K562 (cell line): ENCODE data around the gene SEC14L2.

Experiments
- ATF2 ChIP-seq: sonication (generic); formaldehyde crosslinking; IDR thresholded peaks from 2 replicates; pipeline ENCODE4 v1.8.1; 2022; ENCODE audit warnings: missing genetic modification reagents
- BACH1 ChIP-seq: fragments of 200-800 bp; sonication (Bioruptor generic); IDR thresholded peaks from 2 replicates; pipeline ENCODE4 v1.6.1; 2016; ENCODE audit warnings: missing genetic modification characterization, missing compliant biosample characterization
- CTCF ChIP-seq, 3 experiments: IDR thresholded peaks in 2 of 3; conservative IDR thresholded peaks in 1 of 3; 2 replicates each; pipeline ENCODE4 v1.5.1; 2011 to 2012; ENCODE audit warnings: low read length in 3 of 3, mild to moderate bottlenecking in 3 of 3, control low read depth in 2 of 3, improper control_type of control experiment in 1 of 3, inconsistent platforms in 1 of 3, low read depth in 1 of 3, mixed read lengths in 1 of 3, moderate library complexity in 1 of 3; ENCODE audit not compliant: insufficient read depth in 2 of 3
- GATAD2B ChIP-seq: fragments of 450-650 bp; IDR thresholded peaks from 2 replicates; pipeline ENCODE4 v1.6.1; 2017; ENCODE audit warnings: mild to moderate bottlenecking, borderline replicate concordance
- GTF2E2 ChIP-seq: fragments of 200-800 bp; sonication (Bioruptor generic); IDR thresholded peaks from 2 replicates; pipeline ENCODE4 v1.6.1; 2016; ENCODE audit warnings: missing genetic modification characterization, missing compliant biosample characterization
- MAX ChIP-seq: sonication (generic); formaldehyde crosslinking; IDR thresholded peaks from 2 replicates; pipeline ENCODE4 v1.9.0; 2022; ENCODE audit warnings: mild to moderate bottlenecking, missing genetic modification reagents
- MCM7 ChIP-seq, 2 experiments: fragments of 450-650 bp; IDR thresholded peaks; 2 replicates each; pipeline ENCODE4 v1.6.1; 2016 to 2018
- MEF2D ChIP-seq: conservative IDR thresholded peaks from 2 replicates; pipeline ENCODE4 v1.6.1; 2016; ENCODE audit warnings: low read depth, missing genetic modification characterization, missing compliant biosample characterization
- NR3C1 ChIP-seq: sonication (generic); formaldehyde crosslinking; IDR thresholded peaks from 2 replicates; pipeline ENCODE4 v1.8.1; 2022; ENCODE audit warnings: missing genetic modification reagents
- PHF20 ChIP-seq: fragments of 450-650 bp; IDR thresholded peaks from 2 replicates; pipeline ENCODE4 v1.6.1; 2018; ENCODE audit not compliant: partially characterized antibody
- REST ChIP-seq, 2 experiments: fragments of 450-650 bp; formaldehyde crosslinking in 1 of 2; IDR thresholded peaks; 2 replicates each; pipeline versions ENCODE4 v1.4.0 to v1.6.1; 2014 to 2020; ENCODE audit warnings: mild to moderate bottlenecking in 2 of 2, borderline replicate concordance in 1 of 2, low read depth in 1 of 2
- RFX5 ChIP-seq: IDR thresholded peaks from 2 replicates; pipeline ENCODE4 v1.6.1; 2011; ENCODE audit warnings: low read depth, mild to moderate bottlenecking, improper control_type of control experiment, low read length
- ZNF133 ChIP-seq: fragments of 250-450 bp; sonication (Bioruptor Pico); IDR thresholded peaks from 2 replicates; pipeline ENCODE4 v1.4.0; 2020; ENCODE audit warnings: mild to moderate bottlenecking

GRCh38 chr22:30370641-30371230, 26.1 kb upstream of the SEC14L2 start:
- TF ChIP-seq MEF2D (tag) = no peak
- no peak for TF ChIP-seq PHF20
- TF ChIP-seq CTCF (IDR thresholded peaks at IDR 0.05 in 2 of 3, conservative IDR thresholded peaks at IDR 0.05 in 1 of 3; ENCODE audit: insufficient read depth in 2 of 3, low read depth in 1 of 3, low read length in 3 of 3) = no peak
- TF ChIP-seq GATAD2B = no peak
- TF ChIP-seq REST (IDR thresholded peaks at IDR 0.05; ENCODE audit: borderline replicate concordance) = no peak
- no peak for TF ChIP-seq REST (CRISPR knock-in tag; IDR thresholded peaks at IDR 0.05; ENCODE audit: low read depth)
- TF ChIP-seq ATF2 (CRISPR knock-in tag) = no peak
- TF ChIP-seq BACH1 (tag) = no peak
- no peak for TF ChIP-seq ZNF133 (CRISPR knock-in tag)
- TF ChIP-seq NR3C1 (CRISPR knock-in tag) = no peak
- no peak for TF ChIP-seq RFX5
- no peak for TF ChIP-seq MCM7 (IDR thresholded peaks at IDR 0.05)
- TF ChIP-seq GTF2E2 (tag) = no peak
- no peak for TF ChIP-seq MAX
